Cardiac muscle cell (in vitro differentiated cells and primary cell): Measurements from ENCODE around the gene TSR2. TPM values are rescaled to one million over a fixed set of nuclear protein-coding genes. Genes with fewer than 3 reads are reported as not detected.

Source experiments
- DNase-seq, 2 donors: peaks; one replicate each; pipeline versions ENCODE4 v3.0.0 to v3.0.0-alpha.2; 2010 to 2017; ENCODE audit warnings: low read depth in 1 of 2, low spot score in 1 of 2
- H3K27ac ChIP-seq: fragments of 200-600 bp; sonication (generic); 2 replicates; pipeline ENCODE4 v1.5.1; 2016
- H3K27me3 ChIP-seq: fragments of 200-600 bp; sonication (generic); 2 replicates; pipeline ENCODE4 v1.6.0; 2016; ENCODE audit warnings: control low read depth
- H3K36me3 ChIP-seq: fragments of 200-600 bp; sonication (generic); 2 replicates; pipeline ENCODE4 v1.5.1; 2016; ENCODE audit warnings: control low read depth
- H3K4me1 ChIP-seq: fragments of 200-600 bp; sonication (generic); 2 replicates; pipeline ENCODE4 v1.8.1; 2017; ENCODE audit warnings: low read depth, mild to moderate bottlenecking, mixed run types
- H3K4me3 ChIP-seq: fragments of 200-600 bp; sonication (generic); 2 replicates; pipeline ENCODE4 v1.5.1; 2016; ENCODE audit warnings: mild to moderate bottlenecking
- H3K9me3 ChIP-seq: fragments of 200-600 bp; sonication (generic); 2 replicates; pipeline ENCODE4 v1.5.1; 2017; ENCODE audit warnings: low read depth, mild to moderate bottlenecking, control low read depth
- polyA plus RNA-seq: library from polyadenylated mRNA; unstranded; fragments of >200 nt; fragmentation: Nextera tagmentation; extraction: Ambion mirVana; gene quantifications from 2 replicates; pipeline ENCODE4 v1.2.1, GENCODE V29; 2016
- total RNA-seq: library from RNA; depleted of rRNA; stranded (reverse); fragments of >200 nt; gene quantifications from 2 replicates; pipeline ENCODE4 v1.2.3, GENCODE V29; 2016
- TF ChIP-seq, protein P1 (sequence below): IDR thresholded peaks from 2 replicates; pipeline ENCODE4 v1.5.1; 2012; ENCODE audit warnings: low read depth, mild to moderate bottlenecking, low read length

The TSR2 gene
- total and polyA plus RNA-seq, 2 experiments from 2014 or later = 33.6 to 91.5 TPM

DNA sequence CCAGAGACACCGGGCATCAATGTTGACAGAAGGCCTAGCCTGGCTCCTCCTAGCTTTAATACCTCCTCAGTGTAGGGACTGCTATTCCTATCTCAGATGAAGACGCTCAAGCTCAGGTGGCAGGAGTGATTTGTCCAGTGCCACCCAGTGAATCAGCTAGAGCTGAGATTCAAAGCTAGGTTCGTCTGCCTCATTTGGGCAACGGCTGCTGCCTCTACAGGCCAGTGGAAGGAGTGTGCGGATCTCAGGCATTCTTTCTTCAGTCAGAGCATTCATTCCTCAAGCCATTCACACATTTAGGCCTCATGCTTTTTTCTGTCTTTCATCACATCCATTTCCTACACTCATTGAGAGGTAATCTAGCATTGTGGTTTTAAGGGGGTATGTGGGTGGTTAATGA is 7.3 kb downstream of the TSR2 start:
- Histone ChIP-seq H3K27me3 (no peaks in the 10 kb centered on the region), H3K4me3 (no peak overlapping the region), H3K9me3 (no peaks in the 10 kb centered on the region), H3K36me3 (peaks cover 4% of the 10 kb centered on the region), H3K4me1 (no peaks in the 10 kb centered on the region), H3K27ac (no peak overlapping the region)
- TF ChIP-seq, protein P1, sequence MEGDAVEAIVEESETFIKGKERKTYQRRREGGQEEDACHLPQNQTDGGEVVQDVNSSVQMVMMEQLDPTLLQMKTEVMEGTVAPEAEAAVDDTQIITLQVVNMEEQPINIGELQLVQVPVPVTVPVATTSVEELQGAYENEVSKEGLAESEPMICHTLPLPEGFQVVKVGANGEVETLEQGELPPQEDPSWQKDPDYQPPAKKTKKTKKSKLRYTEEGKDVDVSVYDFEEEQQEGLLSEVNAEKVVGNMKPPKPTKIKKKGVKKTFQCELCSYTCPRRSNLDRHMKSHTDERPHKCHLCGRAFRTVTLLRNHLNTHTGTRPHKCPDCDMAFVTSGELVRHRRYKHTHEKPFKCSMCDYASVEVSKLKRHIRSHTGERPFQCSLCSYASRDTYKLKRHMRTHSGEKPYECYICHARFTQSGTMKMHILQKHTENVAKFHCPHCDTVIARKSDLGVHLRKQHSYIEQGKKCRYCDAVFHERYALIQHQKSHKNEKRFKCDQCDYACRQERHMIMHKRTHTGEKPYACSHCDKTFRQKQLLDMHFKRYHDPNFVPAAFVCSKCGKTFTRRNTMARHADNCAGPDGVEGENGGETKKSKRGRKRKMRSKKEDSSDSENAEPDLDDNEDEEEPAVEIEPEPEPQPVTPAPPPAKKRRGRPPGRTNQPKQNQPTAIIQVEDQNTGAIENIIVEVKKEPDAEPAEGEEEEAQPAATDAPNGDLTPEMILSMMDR = peak; percentile 26
- peak; percentile 5 to 23 for DNase-seq

DNA sequence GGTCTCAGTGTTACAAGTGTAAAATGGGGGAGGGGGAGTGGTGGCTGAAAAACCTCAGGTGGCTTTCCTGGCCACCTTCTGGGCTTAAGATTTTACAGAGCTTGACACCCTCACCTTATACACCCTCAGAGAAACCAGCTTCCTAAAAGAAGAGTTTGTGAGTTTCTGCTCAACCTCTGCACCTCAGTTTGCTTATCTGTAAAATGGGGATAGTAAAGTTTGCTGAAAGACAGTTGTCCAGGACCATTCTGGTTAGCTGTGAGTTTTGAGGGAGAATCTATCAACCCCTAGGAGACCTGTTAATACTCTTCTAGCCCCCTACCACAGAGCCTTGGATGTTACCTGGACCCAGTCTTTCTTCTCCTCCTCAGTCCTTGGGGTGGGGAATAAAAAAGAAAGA is 9.7 kb downstream of the TSR2 start:
- TF ChIP-seq, protein P1 = no peak
- Histone ChIP-seq H3K4me1 (no peaks in the 10 kb centered on the region), H3K9me3 (no peaks in the 10 kb centered on the region), H3K27me3 (no peaks in the 10 kb centered on the region), H3K27ac (no peak overlapping the region), H3K4me3 (no peak overlapping the region), H3K36me3 (peaks cover 4% of the 10 kb centered on the region)
- DNase-seq = no peak

DNA sequence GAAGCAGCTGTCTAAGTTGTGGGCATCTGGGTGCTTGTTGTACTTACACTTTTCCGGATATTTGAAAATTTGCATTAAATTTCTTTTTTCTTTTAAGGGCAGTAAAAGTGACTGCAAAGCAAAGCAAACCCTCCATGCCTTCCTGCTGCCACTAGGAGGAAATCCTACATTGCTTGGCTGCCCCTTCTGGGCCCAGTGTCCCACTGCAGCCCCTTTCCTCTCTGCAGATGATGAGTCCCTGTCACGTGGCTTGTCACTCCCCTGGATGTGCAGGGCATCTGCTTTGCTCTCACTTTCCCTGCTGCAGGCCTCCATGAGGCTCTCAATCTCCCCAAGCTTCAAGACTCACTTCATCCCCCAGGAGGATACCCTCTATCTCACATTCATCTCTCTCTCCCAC is 12.7 kb downstream of the TSR2 start:
- Histone ChIP-seq H3K27ac (no peak overlapping the region), H3K36me3 (peaks cover 4% of the 10 kb centered on the region), H3K27me3 (no peaks in the 10 kb centered on the region), H3K4me3 (no peak overlapping the region), H3K9me3 (no peaks in the 10 kb centered on the region), H3K4me1 (no peaks in the 10 kb centered on the region)
- peak; percentile 12 to 16 for DNase-seq
- TF ChIP-seq, protein P1 = peak; percentile 21

DNA sequence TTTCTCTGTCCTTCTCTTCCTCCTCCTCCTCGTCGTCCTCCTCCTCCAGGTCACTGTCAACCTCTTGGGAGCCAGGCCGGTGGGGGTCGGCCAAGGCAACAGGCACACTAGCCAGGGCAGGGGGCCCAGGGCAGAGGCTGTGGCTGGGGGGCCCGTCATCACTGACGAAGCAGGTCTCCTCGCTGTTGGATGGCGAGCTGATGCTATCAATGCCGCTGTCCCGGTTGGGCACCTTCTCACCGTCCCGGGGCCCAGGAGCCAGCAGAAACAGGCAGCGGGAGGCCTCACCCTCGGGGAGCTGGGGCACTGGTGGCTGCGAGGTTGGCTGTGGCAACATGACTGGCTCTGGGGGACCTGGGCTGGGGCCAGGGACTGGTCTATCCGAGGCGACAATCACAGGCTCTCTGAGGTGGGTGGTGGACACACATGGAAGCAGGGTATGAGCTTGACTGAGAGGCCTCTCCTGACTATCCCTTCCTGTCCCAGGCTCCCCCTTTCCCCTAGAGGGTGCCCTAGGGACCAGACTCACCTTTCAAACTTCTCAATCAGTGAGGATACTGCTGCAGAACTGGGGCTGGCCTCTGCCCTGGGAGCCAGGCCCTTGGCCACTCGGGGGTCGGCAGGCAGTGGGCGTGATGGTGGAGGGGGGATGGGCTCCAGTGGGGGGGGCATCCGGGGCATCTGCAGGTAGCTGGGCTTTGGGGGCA is 30.0 kb downstream of the TSR2 start:
- no peak for DNase-seq
- Histone ChIP-seq H3K9me3 (no peaks in the 10 kb centered on the region), H3K27ac (no peak overlapping the region), H3K36me3 (no peaks in the 10 kb centered on the region), H3K4me3 (no peak overlapping the region), H3K27me3 (no peaks in the 10 kb centered on the region), H3K4me1 (no peaks in the 10 kb centered on the region)
- TF ChIP-seq, protein P1 = no peak

DNA sequence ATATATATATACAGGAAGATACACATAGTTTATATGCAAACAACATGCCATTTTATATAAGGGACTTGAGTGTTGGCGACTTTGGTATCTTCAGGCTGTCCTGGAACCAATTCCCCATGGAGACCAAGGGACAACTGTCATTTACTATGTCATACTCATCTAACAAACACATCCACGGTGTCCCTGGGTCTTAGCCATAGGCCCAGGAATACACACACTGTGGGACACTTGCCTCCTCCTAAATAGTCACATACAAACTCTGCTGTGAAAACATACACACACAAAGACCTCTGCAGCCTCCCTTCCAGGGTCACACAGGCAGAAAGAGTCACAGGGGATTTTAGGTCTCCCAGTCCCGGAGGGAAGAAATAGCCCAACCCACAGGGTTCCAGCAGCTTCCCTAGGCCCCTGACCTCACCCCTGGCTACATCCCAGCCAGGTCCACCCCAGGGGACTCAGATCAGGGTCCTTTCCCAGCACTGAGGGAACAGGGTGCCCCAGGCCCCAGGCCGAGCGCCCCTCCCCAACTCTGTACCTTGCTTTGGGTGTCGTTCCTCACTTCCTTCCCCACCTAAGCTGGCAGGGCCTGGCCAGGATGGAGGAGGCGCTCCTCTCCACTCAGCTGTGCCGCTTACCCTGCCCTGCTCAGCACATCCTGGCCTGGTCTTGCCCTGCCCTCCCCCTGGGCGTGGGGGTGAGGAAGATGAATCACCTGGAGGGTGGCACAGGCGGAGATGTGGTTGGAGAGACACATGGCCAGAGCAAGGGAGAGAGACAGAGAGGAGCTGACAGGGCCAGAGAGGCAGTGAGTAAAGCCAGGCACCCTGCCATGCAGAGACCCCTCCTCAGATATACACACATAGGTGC is 34.0 kb downstream of the TSR2 start:
- Histone ChIP-seq H3K4me1 (peaks cover 6% of the 10 kb centered on the region), H3K27ac (no peak overlapping the region), H3K36me3 (no peaks in the 10 kb centered on the region), H3K4me3 (no peak overlapping the region), H3K27me3 (no peaks in the 10 kb centered on the region), H3K9me3 (no peaks in the 10 kb centered on the region)
- DNase-seq = no peak
- TF ChIP-seq, protein P1 = no peak
